ENCODE measurements around the gene SEPTIN5. TPM values are rescaled to one million over a fixed set of nuclear protein-coding genes. Genes with fewer than 3 reads are reported as not detected.

The SEPTIN5 gene
- total RNA-seq, 3 donors from 2014 or later = 1.2 to 17.8 (median 2.7) TPM

DNA sequence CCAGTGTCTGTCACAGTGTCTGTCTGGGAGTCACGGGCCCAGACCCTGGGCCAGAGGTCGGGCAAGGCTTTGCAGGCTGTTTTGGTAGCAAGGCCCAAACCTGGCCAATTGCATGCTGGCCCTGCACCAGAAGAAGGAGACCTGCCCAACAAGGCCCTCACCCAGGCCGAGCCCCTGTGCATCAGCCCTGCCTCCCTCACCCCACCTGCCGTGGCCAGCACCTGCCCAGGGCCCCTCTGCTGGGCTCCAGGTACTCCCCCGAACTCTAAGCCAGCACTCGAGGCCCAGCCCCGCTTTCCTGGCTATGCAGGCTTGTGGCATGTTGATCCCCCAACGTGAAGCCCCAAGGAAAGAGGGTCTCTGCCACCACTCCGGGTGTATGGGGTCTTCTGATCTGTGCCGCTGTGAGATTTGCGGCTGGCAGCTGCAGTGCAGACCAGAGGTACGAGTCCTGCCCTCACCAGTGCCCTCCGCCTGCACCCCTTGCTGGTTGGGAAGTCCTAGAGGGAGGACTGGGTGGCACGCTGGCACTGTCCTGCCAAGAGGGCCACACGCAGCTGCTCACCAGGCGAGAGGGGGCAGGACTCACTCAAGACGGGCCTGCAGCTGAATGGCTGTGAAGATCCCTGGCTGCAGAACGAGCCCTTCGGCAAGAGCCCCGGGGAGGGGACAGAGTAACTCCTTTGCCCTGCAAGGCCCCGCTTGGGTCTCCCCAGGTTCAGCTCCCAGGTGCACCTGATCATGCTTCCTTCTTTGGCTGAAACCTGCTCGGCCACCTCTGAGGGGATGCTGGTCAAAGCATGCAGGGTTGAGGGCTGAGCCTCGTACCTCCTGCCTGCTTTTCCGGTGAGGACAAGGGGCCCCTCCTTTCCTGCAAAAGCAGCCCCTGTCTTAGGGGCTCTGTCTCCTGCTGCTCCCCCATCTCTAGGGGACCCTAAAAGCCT lies 6.7 kb upstream of the SEPTIN5 start:
- no peak for DNase-seq
- H3K9me3 ChIP-seq = no peaks in the 10 kb centered on the region
- TF ChIP-seq, protein P1, sequence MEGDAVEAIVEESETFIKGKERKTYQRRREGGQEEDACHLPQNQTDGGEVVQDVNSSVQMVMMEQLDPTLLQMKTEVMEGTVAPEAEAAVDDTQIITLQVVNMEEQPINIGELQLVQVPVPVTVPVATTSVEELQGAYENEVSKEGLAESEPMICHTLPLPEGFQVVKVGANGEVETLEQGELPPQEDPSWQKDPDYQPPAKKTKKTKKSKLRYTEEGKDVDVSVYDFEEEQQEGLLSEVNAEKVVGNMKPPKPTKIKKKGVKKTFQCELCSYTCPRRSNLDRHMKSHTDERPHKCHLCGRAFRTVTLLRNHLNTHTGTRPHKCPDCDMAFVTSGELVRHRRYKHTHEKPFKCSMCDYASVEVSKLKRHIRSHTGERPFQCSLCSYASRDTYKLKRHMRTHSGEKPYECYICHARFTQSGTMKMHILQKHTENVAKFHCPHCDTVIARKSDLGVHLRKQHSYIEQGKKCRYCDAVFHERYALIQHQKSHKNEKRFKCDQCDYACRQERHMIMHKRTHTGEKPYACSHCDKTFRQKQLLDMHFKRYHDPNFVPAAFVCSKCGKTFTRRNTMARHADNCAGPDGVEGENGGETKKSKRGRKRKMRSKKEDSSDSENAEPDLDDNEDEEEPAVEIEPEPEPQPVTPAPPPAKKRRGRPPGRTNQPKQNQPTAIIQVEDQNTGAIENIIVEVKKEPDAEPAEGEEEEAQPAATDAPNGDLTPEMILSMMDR (IDR thresholded peaks at IDR 0.05) = no peak
- intact Hi-C loops (cut with DNase I, micrococcal nuclease) = no loop called here
- no peaks in the 10 kb centered on the region for H3K4me1 ChIP-seq (ENCODE audit: low read depth)
- H3K36me3 ChIP-seq (ENCODE audit: low read depth) = no peaks in the 10 kb centered on the region
- no peak for ATAC-seq
- H3K4me3 ChIP-seq = no peak overlapping the region

DNA sequence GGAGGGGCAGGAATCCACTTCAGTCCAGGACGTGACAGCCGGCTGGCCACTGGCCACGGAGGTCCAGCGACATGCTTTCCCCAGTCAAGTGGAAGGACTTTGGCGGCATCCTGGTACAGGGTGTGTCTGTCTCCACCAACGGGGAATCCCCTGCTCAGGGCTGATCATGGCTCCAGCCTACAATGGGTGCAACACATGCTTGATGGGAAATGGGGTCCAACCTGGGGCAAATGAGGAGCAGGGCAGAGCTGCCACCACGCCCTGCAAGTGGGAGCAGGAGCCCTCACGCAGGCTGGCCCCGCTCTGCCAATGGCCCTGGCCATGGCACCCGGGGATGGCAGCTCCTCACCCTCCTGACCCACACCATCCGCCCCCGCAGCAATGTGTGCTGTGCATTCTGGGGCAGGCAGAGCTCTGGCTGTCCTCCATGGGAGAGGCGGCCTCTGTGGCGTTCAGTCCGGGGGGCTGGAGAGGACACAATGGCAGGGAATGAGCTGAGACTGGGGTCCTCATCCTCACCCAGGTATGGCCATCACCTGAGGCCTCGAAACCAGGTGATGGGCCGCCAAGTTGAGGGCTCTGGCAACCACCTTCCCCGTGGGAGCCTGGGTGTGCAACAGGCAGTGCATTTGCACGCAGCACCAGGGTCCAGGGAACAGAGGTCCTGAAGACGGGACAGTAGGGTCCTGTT lies 5.8 kb upstream of the SEPTIN5 start:
- Histone ChIP-seq H3K4me3 (no peak overlapping the region), H3K4me1 (ENCODE audit: low read depth) (no peaks in the 10 kb centered on the region), H3K36me3 (ENCODE audit: low read depth) (no peaks in the 10 kb centered on the region), H3K9me3 (no peaks in the 10 kb centered on the region)
- intact Hi-C loops (cut with DNase I, micrococcal nuclease) = no loop called here
- TF ChIP-seq, protein P1 (IDR thresholded peaks at IDR 0.05) = no peak
- DNase-seq = no peak
- no peak for ATAC-seq

DNA sequence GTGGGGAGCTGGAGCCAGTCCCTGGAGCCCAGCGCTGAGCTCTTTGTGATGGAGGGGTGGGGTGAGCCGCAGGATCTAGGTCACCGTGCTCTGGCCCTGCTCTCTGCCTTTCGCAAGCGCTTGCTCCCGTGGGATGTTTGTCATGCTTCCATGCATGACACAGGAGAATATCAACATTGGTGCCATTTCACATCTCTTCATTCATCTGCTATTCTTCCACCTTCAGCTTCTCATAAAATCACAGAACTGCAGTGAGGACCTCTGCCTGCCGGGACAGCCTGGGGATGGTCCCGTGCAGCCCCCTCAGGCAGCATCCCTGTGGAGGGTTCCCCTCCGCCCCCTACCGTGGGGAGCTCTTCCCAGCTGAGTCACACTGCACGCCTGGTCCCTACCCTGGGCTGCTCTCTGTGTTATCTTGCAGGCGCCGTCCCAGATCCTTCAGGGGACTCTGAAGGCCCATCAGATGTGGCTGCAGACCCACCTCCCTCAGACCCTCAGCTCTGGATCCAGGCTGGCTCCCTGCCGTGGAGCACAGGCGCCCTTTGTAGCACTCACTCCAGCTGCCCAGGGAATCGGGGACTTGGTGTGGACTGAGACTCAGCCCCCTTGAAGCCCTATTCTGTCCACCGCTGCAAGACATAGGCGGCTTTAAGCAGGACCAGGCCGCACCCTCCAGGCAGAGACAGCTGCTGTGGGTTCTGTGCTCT lies 5.1 kb upstream of the SEPTIN5 start:
- no peaks in the 10 kb centered on the region for H3K9me3 ChIP-seq
- no peaks in the 10 kb centered on the region for H3K4me1 ChIP-seq (ENCODE audit: low read depth)
- no peak for DNase-seq
- H3K36me3 ChIP-seq (ENCODE audit: low read depth) = no peaks in the 10 kb centered on the region
- H3K4me3 ChIP-seq = no peak overlapping the region
- TF ChIP-seq, protein P1 (IDR thresholded peaks at IDR 0.05) = no peak
- ATAC-seq = no peak
- intact Hi-C loops (cut with DNase I, micrococcal nuclease) = no loop called here

DNA sequence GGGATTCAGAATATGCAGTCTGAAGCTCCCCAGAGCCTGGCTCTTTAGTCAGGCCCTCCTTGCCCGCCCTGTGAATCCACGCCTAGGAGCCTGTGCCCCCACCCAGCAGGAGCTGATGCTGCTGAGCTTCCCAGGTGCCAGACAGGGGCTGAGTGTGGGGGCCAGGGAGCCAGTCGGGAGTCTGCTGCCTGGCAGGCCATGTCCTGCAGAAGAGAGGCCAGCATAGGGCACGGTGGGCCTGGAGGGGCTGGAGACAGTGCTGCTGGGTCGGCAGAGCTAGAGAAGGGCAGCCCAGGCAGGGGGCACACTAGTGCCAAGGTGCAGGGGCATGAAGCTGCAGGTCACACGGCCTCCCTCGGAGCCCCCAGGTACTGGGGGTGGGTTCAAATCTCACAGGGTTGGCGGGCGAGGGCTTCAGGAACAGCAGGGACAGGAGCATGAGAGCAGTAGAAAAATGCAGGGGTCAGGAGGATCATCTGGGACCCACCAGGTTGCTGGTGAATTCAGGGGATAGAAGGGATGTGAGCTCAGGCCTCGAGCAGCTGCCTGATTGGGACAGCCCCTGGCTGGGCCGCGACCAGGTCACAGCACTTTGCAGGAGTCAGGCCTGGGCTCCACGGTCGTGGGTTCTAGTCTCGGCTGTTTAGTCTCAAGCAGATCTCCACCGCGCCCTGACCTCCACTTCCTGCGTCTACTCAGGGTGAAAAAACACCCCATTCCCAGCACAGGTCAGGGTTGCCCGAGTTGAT lies 4.1 kb upstream of the SEPTIN5 start:
- TF ChIP-seq, protein P1 (IDR thresholded peaks at IDR 0.05) = no peak
- intact Hi-C loops (cut with DNase I, micrococcal nuclease) = no loop called here

DNA sequence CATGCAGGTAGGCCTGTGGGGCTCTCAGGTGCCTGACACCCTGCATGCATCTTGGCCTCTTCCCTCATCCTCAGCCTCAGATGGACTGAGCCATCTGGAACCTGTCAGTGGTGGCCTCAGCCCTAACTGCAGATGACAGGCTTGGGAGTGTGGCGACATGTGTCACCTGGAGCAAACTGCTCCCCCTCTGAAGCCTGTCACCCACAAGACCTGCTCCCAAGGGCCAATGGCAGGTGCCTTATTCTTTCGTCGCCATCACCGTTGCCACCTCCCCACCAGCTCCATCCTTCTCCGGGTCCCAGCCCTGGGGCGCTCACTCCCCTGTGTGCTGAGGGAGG lies 3.6 kb upstream of the SEPTIN5 start:
- Histone ChIP-seq H3K4me1 (ENCODE audit: low read depth) (peaks cover 4% of the 10 kb centered on the region), H3K36me3 (ENCODE audit: low read depth) (no peaks in the 10 kb centered on the region), H3K4me3 (no peak overlapping the region), H3K9me3 (no peaks in the 10 kb centered on the region)
- TF ChIP-seq, protein P1 (IDR thresholded peaks at IDR 0.05) = no peak
- intact Hi-C loops (cut with DNase I, micrococcal nuclease) = no loop called here
- DNase-seq = no peak
- ATAC-seq = no peak

More for the DNA sequence above, 4.1 kb upstream of the SEPTIN5 start:
- H3K36me3 ChIP-seq (ENCODE audit: low read depth) = no peaks in the 10 kb centered on the region
- peaks cover 4% of the 10 kb centered on the region for H3K4me1 ChIP-seq (ENCODE audit: low read depth)
- no peaks in the 10 kb centered on the region for H3K9me3 ChIP-seq
- no peak overlapping the region for H3K4me3 ChIP-seq
- ATAC-seq (no peak), DNase-seq (no peak)
